ENCODE results near the gene ELF2. TPM values are rescaled to one million over a fixed set of nuclear protein-coding genes. Genes with fewer than 3 reads are reported as not detected.

The ELF2 gene
- total RNA-seq, 4 donors from 2014 or later: 51.3 to 64.9 (median 64.2) TPM

DNA sequence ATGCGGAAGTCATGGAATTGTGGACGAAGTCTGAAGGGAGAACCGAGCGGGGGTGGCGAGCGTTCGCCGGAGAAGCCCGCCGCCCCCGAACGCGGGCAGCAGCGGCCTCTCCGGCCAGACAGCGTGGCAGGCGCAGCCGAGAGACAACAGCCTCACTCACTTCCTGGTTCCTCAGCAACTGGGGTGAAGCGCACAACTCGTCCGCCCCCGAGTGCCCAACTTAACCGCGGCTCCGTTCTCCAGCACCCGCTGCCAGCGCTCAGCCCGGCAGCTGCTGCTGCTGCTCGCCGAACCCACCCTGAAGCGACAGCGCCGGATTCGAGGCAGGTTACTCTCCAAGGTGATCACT, 93.4 kb downstream of the ELF2 start:
- TF ChIP-seq CTCF (IDR thresholded peaks at IDR 0.05; ENCODE audit: low read depth): no peak

DNA sequence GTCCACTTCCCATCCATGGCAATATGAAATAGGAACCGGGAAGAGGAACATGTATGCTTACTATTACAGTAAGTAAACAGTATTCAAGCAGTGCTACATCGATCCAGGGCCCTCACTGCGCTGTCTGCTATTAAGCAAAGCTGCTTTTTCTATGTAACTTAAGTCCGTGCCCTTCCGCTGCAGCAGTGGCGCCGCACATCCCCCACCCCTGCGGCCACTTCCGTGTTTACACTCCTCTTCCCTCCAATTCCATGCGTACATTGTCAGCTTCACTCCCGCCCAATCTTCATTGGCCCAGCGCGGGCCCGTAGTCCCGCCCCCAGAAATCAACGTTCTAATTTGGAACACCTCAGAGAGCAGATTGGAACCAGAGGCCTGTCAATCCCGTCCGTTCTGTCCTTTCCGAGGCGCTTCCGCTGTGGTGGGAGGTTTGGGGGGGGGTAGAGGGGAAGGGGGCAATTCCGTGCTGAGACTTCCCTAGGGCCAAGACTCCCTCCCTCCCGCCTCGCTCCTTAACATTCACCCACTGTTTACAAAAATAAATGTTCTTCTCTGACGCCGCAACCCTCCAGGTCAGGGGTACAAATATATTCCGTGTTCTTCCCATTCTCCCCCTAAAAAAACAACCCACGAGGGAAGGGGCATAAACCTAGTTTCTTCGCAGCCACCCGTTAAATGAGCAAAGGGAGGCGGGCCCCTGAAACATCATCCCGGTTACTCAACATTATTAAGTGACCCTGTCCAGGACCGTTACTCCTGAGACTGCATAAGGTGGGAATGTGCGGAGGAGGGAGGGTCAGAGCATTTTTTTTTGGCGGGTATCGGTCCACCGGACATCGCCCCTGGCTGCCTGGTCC, 94.0 kb downstream of the ELF2 start:
- TF ChIP-seq CTCF (IDR thresholded peaks at IDR 0.05; ENCODE audit: low read depth): no peak

DNA sequence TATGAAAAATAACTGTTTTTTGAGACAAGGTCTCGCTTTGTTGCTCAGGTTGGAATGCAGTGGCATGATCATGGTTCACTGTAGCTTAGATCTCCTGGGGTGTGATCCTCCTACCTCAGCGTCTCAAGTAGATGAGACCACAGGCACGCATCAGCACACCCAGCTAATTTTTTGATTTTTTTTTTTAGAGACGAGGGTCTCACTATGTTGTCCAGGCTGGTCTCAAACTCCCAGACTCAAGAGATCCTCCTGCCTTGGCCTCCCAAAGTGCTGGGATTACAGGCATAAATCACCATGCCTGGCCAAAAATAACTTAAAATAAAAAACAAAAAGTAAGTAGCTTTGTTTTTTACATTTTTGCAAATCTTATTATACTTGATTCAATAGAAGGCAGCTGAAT, 98.1 kb downstream of the ELF2 start:
- no peak for TF ChIP-seq CTCF (IDR thresholded peaks at IDR 0.05; ENCODE audit: low read depth)

DNA sequence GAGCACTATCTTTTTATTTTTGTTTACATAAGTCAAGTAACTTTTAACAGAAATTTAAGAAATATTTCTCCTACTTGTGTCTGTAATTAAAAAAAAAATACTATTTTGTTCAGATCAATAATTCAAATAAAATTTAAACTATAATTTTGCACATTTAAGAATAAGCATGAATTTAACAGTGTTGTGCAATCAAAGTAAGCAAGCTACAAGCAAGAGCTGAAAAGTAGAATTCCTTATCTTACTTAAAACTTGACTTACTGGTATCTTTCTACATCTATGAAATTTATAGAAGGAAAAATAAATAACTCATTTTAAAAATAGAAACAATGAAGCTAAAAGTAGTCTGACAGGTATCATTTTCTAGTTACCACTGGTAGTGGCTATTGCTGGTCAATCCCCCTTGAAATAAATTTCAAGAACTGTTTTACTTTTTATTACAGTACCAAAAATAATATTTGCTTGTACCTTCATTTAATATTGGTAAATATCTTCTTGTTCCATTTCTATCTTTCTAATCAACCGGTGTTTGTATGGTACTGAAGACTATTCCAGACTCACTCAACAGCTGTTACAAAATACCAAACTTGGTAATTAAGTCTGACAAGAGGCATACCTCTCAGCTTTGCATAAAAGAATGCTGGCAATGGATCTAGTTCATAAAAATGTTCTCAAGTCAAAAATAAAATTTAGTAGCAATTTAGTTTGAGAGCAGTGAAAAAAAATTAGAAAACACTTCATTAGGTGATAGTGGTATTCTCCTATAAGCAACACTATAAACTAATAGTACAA, 99.3 kb downstream of the ELF2 start:
- no peak for TF ChIP-seq CTCF (IDR thresholded peaks at IDR 0.05; ENCODE audit: low read depth)

DNA sequence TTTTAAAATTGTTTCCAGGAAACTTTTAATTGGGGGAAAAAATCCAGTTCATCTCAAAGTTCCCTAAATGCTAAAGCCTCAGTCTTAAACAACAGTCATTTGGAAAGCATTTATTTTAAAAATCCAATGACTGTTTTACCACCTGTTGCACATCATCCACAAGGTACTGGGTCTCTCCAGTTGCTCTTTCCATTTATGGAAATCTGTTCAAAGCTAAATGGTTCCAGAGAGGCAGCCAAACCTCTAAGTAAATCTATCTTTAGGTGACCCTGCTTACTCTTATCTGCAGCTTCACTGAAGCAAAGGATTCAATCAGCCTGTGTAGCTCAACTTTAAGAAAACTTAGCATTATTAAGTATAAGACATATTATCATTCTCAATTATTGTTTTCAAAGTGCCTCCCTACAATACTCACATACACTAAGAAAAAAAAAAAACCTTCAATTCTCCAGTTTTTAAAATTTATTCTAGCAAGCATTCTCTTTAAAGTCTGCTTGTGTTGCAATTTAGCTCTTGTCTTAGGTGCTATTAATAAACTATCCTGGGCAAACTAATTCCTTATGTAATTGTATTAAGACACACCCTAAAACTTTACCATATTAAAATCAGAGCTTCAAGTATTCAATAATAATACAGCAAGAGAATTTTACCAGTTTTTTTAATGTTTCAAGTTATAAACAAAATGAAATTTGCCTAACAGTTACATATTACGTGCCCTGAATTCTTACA, 100.8 kb downstream of the ELF2 start:
- TF ChIP-seq CTCF (IDR thresholded peaks at IDR 0.05; ENCODE audit: low read depth): no peak

- no peak for TF ChIP-seq CTCF (IDR thresholded peaks at IDR 0.05; ENCODE audit: low read depth)
Measured at GRCh38 chr4:139060591-139060990, 116.4 kb downstream of the ELF2 start.
